Endothelial cell of umbilical vein (primary cell): ENCODE results near the gene RANBP3.

ENCODE experiments used
- EZH2 ChIP-seq: IDR thresholded peaks from 2 replicates; pipeline ENCODE4 v1.6.1; 2012; ENCODE audit warnings: borderline replicate concordance, low read depth, mild to moderate bottlenecking, moderate library complexity, low read length, inconsistent platforms; ENCODE audit not compliant: severe bottlenecking
- GATA2 ChIP-seq: IDR thresholded peaks from 2 replicates; pipeline ENCODE4 v1.7.0; 2011; ENCODE audit warnings: low read depth, mild to moderate bottlenecking, moderate library complexity, mixed read lengths, low read length; ENCODE audit not compliant: insufficient read length, insufficient read depth
- MYC ChIP-seq: IDR thresholded peaks from one replicate; pipeline ENCODE4 v1.6.1; 2011; ENCODE audit warnings: mild to moderate bottlenecking, low read depth, low read length
- POLR2A ChIP-seq: IDR thresholded peaks from 2 replicates; pipeline ENCODE4 v1.6.1; 2012; ENCODE audit warnings: low read depth, mild to moderate bottlenecking, control low read depth, low read length
- POLR2AphosphoS5 ChIP-seq: IDR thresholded peaks from 2 replicates; pipeline ENCODE4 v1.6.1; 2012; ENCODE audit warnings: low read depth, mild to moderate bottlenecking, control low read depth, low read length, moderate library complexity; ENCODE audit not compliant: insufficient read depth
- TF ChIP-seq, protein P1 (sequence below): IDR thresholded peaks from 2 replicates; pipeline ENCODE4 v1.6.1; 2011; ENCODE audit not compliant: insufficient read depth, insufficient read length
- TF ChIP-seq, protein P2 (sequence below), 2 donors: IDR thresholded peaks; 1 replicate in 1 of 2; 2 replicates in 1 of 2; pipeline ENCODE4 v1.5.1; 2011; ENCODE audit warnings: low read length in 2 of 2, mild to moderate bottlenecking in 2 of 2, moderate library complexity in 2 of 2, control low read depth in 1 of 2, inconsistent platforms in 1 of 2, low read depth in 1 of 2; ENCODE audit not compliant: insufficient read depth in 1 of 2; ENCODE audit errors: extremely low read depth in 1 of 2

DNA sequence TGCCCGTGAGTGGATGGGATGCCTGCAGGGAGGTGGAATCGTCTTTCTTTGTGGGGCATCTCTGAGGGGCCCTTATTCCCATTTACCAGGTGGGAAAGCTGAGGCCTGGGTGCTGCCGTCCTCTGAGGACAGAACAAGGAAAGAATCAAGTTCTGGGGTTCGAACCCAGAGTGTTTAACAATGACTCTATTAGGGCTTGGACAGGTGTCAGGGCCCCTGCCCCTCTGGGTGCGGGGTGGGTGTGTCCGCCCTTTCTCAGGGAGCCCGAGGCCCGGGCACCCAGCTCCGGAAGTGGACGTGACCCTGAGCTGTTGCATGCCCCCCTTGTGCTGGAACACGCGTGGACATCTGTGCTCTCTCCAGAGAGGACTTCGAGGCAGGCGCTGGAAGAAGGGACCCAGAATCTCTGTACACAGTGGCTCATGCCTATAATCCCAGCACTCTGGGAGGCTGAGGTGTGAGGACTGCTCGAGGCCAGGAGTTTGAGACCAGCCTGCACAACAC, 85.1 kb downstream of the RANBP3 start:
- TF ChIP-seq, protein P1, sequence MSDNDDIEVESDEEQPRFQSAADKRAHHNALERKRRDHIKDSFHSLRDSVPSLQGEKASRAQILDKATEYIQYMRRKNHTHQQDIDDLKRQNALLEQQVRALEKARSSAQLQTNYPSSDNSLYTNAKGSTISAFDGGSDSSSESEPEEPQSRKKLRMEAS, result no peak
- TF ChIP-seq GATA2, result no peak
- TF ChIP-seq, protein P2, sequence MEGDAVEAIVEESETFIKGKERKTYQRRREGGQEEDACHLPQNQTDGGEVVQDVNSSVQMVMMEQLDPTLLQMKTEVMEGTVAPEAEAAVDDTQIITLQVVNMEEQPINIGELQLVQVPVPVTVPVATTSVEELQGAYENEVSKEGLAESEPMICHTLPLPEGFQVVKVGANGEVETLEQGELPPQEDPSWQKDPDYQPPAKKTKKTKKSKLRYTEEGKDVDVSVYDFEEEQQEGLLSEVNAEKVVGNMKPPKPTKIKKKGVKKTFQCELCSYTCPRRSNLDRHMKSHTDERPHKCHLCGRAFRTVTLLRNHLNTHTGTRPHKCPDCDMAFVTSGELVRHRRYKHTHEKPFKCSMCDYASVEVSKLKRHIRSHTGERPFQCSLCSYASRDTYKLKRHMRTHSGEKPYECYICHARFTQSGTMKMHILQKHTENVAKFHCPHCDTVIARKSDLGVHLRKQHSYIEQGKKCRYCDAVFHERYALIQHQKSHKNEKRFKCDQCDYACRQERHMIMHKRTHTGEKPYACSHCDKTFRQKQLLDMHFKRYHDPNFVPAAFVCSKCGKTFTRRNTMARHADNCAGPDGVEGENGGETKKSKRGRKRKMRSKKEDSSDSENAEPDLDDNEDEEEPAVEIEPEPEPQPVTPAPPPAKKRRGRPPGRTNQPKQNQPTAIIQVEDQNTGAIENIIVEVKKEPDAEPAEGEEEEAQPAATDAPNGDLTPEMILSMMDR (IDR thresholded peaks at IDR 0.05; ENCODE audit: extremely low read depth in 1 of 2, insufficient read depth in 1 of 2, low read depth in 1 of 2, low read length in 2 of 2), result no peak
- no peak for TF ChIP-seq POLR2A
- TF ChIP-seq EZH2, result no peak
- TF ChIP-seq POLR2AphosphoS5, result no peak
- TF ChIP-seq MYC, result no peak
